Measurements from ENCODE around the gene C8G. TPM values are rescaled to one million over a fixed set of nuclear protein-coding genes. Genes with fewer than 3 reads are reported as not detected.

C8G gene
- total RNA-seq, 1 experiment from 2014 or later = 2.1 TPM

GRCh38 chr9:136973618-136974617 lies 28.9 kb downstream of the C8G start (continued):
- no peak for TF ChIP-seq SP1 (IDR thresholded peaks at IDR 0.05; ENCODE audit: low read depth)
- TF ChIP-seq FOSL1 (IDR thresholded peaks at IDR 0.05; ENCODE audit: low read depth) = no peak
- TF ChIP-seq ZNF274 (IDR thresholded peaks at IDR 0.05; ENCODE audit: low read depth, low read length) = no peak
- no peak for TF ChIP-seq ATF3 (IDR thresholded peaks at IDR 0.05)
- no peak for TF ChIP-seq CBX3 (IDR thresholded peaks at IDR 0.05; ENCODE audit: low read depth)
- no peak for TF ChIP-seq RAD21 (IDR thresholded peaks at IDR 0.05; ENCODE audit: low read depth)
- no peak for TF ChIP-seq POLR2AphosphoS5 (IDR thresholded peaks at IDR 0.05; ENCODE audit: low read depth, low read length)
- TF ChIP-seq, protein P1, sequence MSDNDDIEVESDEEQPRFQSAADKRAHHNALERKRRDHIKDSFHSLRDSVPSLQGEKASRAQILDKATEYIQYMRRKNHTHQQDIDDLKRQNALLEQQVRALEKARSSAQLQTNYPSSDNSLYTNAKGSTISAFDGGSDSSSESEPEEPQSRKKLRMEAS (IDR thresholded peaks at IDR 0.05) = no peak

DNA sequence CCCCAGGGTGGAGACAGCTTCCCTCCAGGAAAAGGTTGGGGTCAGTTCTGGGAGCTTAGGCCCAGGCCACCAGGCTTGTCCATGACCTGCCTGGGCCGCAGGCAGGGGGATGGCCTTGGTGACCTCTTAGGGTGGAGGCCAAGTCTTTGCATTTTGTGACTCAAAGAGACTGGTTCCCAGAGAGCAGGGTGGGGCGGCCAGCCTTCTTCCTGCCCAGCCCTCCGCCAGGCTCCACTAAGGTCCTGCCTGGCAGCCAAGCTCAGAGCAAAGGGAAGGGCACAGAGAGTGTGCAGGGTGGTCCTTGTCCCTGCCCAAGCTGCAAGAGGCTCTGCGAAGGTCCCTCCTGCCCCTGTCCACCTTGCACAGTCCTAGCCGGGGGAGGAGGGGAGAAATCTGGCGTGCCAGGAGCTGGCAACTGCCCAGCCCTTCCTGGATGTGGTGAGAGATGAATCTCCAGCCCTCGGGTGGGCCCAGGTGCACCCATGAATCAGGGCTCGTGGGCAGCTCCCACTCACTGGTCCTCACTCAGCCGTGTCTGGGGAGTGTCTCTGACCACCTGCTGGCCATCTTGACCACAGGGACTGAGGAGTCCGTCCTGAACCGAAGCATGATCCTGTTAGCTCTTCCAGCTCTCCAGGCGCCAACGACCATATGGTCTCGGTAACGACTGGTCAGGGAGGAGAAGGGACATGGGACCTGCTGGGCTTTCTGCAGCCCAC lies 29.9 kb downstream of the C8G start:
- ATAC-seq = no peak
- BruUV-seq (replicated peaks) = no TSS peak
- intact Hi-C loops (cut with micrococcal nuclease) = no loop called here
- H3K27ac ChIP-seq (ENCODE audit: low read depth, low read length) = no peak overlapping the region; the same call in 1 of the 2 replicates
- H3K9ac ChIP-seq (ENCODE audit: low read length) = no peak overlapping the region
- DNase-seq (ENCODE audit: low read depth, low spot score) = no peak
- H4K20me1 ChIP-seq (ENCODE audit: insufficient read depth) = no peaks in the 10 kb centered on the region
- H3K4me3 ChIP-seq (replicated peaks in 1 of 2; ENCODE audit: low read depth in 1 of 2, low read length in 2 of 2) = no peak overlapping the region
- H3K9me2 ChIP-seq (ENCODE audit: insufficient read depth) = no peaks in the 10 kb centered on the region
- no peaks in the 10 kb centered on the region for H3K79me2 ChIP-seq (ENCODE audit: insufficient read depth, low read length)
- CTCF ChIA-PET = interaction anchor here (1.0 to 2.0 kb wide), 4 partner anchors 9 to 93 kb away, joined by 3 to 8 read pairs (median 6); partner anchors contain the start of gene PAXX
- H3K27me3 ChIP-seq (ENCODE audit: insufficient read depth, low read length) = no peaks in the 10 kb centered on the region
- peaks cover 2 to 32% of the 10 kb centered on the region in 2 experiments; a peak in 3 of 4 replicates for H3K4me1 ChIP-seq (ENCODE audit: control insufficient read depth in 1 of 2, insufficient read depth in 2 of 2, low read length in 2 of 2)
- H2AFZ ChIP-seq (ENCODE audit: low read depth, low read length, poor library complexity, severe bottlenecking) = no peak overlapping the region
- POLR2A ChIA-PET = no interaction called here
- TF ChIP-seq, protein P1 (IDR thresholded peaks at IDR 0.05) = no peak
- no peak for TF ChIP-seq EGR1 (IDR thresholded peaks at IDR 0.05; ENCODE audit: low read depth)
- no peak for TF ChIP-seq ELF1 (IDR thresholded peaks at IDR 0.05; ENCODE audit: borderline replicate concordance, low read depth)
- no peak for TF ChIP-seq EZH2 (IDR thresholded peaks at IDR 0.05)
- TF ChIP-seq ATF3 (IDR thresholded peaks at IDR 0.05) = no peak
- no peak for TF ChIP-seq POLR2A (IDR thresholded peaks at IDR 0.05; ENCODE audit: borderline replicate concordance, extremely low read depth, insufficient read depth, insufficient read length)
- TF ChIP-seq EZH2phosphoT487 (IDR thresholded peaks at IDR 0.05; ENCODE audit: borderline replicate concordance) = no peak
- TF ChIP-seq RAD21 (IDR thresholded peaks at IDR 0.05; ENCODE audit: low read depth) = no peak
- no peak for TF ChIP-seq ZNF274 (IDR thresholded peaks at IDR 0.05; ENCODE audit: low read depth, low read length)
- TF ChIP-seq, protein P2, sequence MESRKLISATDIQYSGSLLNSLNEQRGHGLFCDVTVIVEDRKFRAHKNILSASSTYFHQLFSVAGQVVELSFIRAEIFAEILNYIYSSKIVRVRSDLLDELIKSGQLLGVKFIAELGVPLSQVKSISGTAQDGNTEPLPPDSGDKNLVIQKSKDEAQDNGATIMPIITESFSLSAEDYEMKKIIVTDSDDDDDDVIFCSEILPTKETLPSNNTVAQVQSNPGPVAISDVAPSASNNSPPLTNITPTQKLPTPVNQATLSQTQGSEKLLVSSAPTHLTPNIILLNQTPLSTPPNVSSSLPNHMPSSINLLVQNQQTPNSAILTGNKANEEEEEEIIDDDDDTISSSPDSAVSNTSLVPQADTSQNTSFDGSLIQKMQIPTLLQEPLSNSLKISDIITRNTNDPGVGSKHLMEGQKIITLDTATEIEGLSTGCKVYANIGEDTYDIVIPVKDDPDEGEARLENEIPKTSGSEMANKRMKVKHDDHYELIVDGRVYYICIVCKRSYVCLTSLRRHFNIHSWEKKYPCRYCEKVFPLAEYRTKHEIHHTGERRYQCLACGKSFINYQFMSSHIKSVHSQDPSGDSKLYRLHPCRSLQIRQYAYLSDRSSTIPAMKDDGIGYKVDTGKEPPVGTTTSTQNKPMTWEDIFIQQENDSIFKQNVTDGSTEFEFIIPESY (IDR thresholded peaks at IDR 0.05; ENCODE audit: extremely low read depth, insufficient replicate concordance, low read length) = no peak
- no peak for TF ChIP-seq SP1 (IDR thresholded peaks at IDR 0.05; ENCODE audit: low read depth)
- no peak for TF ChIP-seq POLR2AphosphoS5 (IDR thresholded peaks at IDR 0.05; ENCODE audit: low read depth, low read length)
- no peak for TF ChIP-seq TCF7L2 (IDR thresholded peaks at IDR 0.05; ENCODE audit: borderline replicate concordance, extremely low read depth, insufficient read depth, insufficient read length)
- no peak for TF ChIP-seq JUND (IDR thresholded peaks at IDR 0.05)
- TF ChIP-seq CBX3 (IDR thresholded peaks at IDR 0.05; ENCODE audit: low read depth) = no peak
- TF ChIP-seq CEBPB (IDR thresholded peaks at IDR 0.05; ENCODE audit: low read depth) = no peak
- H3K36me3 ChIP-seq (ENCODE audit: control insufficient read depth in 1 of 2, insufficient read depth in 2 of 2, low read length in 2 of 2) = no peaks in the 10 kb centered on the region
- H3K4me2 ChIP-seq (ENCODE audit: low read length) = peak overlapping the region; percentile 32
- H3K9me3 ChIP-seq (ENCODE audit: control insufficient read depth in 1 of 2, insufficient read depth in 1 of 2, low read depth in 1 of 2, low read length in 2 of 2) = no peaks in the 10 kb centered on the region
- RAD21 ChIA-PET (ENCODE audit: low non-redundant PET in 1 of 2, low total read pairs in 2 of 2, uncharacterized antibody in 2 of 2, unreplicated experiment in 2 of 2) = no interaction called here
